HG03469 (cell line): ENCODE results near the gene TUBA3C.
"Not testable (repeated sequence)": the region's sequence is repeated elsewhere in the genome, so short reads cannot be mapped to it uniquely, and the experiment has no call there.

ENCODE experiments used
- ATAC-seq: cut with Tn5 transposase; IDR thresholded peaks from one replicate; pipeline ENCODE4 v1.9.1; 2021; ENCODE audit warnings: mild to moderate bottlenecking, moderate library complexity, moderate number of reproducible peaks; ENCODE audit not compliant: unreplicated experiment

Gene TUBA3C

DNA sequence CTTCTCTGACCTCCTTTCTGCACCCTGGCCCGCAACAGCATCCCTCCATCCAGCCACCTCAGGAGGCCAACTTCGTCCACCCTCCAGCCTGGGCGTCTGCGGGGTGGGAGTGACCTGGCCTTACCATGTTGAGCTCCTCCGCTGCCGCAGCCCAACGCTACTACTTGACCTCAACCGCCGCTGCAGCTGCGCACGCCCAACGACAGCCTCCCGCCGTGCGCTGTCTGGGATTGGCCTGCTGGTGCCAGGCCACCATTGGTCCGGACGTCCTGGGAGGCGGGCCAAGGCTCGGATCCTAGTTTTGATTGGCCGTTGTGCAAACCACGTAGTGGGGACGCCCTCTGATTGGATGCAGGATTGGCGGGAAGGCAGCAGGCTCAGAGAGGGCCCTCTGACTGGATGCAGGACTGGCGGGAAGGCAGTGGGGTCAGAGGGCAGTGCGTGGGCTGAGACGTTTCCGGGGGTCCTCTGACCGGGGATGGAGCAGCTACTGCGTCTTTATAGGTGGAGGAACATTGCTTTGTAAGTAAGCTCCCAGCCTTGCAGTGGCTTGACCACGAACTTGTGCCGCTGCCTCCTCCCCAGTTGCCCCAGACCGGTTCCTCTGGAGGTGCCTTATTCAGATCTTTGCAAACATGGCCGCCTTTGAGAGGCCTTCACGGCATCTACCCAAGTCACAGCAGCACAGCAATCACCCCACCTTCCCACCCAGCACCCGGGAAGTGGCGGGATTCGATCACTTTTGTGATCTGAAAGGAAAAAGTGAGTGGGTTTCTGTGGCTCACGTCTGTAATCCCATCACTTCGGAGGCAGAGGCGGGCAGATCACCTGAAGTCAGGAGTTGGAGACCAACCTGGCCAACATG lies at the start of gene TUBA3C:
Gene TUBA3C (minus strand): TSS at position 204 of the 865 bp plus-strand sequence. CDS start 77 bp downstream, at position 127.
- no peak for ATAC-seq

DNA sequence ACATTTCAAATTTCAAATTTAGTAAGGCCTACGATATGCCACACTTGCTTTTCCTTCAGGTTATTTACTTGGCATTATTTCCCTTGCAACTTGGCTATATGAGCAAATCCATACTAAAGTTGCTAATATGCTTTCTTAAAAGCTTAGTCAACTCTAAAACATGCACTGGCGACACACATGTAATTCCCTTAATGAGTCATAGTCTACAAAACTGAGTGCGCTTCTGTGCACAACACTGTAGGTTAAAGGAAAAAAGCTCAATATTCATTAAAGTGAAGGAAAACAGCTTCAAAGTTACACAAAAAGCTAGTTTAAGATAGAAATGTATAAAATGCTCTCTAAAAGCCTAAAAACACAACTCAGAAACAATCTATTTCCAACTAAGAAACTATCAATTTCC lies 25.8 kb upstream of the TUBA3C start:
- not testable (repeated sequence) for ATAC-seq

DNA sequence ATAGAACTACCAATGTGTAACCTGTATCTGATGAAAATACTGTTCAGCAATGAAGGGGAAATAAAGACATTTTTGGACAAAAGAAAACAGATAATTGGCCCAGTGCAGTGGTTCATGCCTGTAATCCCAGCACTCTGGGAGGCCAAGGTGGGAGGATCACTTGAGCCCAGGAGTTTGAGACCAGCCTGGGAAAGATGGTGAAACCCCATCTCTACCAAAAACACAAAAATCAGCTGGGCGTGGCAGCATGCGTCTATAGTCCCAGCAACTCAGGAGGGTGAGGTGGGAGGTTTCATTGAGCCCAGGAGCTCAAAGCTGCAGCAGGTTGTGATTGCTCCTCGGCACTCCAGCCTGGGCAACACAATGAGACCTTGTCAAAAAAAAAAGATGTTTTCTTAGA lies 11.0 kb upstream of the TUBA3C start:
- ATAC-seq, result not testable (repeated sequence)

DNA sequence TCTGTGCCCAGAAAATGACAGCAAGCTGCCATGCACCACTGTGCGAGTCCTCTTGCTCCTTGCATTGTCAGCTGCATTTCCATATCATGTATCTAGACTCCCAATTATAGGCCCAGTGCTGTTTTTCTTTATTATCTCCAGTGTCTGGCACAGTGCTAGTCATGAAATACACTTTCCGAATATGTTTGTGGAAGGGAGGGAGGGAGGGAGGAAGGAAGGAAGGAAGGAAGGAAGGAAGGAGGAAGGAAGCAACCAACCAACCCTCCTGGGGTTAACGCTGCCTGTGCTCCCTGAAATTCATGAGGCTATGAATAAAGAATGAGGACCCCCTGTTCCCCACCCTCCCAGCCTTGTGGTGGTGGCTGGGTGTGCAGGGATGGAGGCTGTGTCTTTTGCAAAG lies 8.3 kb upstream of the TUBA3C start:
- ATAC-seq, result not testable (repeated sequence)

DNA sequence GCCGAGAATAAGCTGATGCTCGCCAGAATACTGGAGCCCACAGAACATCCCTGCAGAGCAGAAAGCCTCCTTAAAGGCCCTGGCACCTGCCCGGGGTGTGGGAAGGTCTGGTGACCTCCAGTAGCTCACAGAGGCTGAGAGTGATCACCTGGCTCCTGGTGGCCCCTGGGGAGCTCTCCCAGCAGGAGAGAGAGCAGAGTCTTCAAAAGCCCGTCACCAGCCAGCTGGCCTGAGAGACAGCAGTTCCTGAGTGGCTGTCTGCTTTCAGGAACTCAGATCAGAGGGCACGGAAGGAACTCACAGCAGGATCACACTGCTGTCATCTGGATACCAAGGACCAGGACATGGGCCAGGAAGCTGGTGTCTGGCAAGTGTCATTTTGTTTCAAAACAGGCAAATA lies 7.7 kb upstream of the TUBA3C start:
- not testable (repeated sequence) for ATAC-seq

DNA sequence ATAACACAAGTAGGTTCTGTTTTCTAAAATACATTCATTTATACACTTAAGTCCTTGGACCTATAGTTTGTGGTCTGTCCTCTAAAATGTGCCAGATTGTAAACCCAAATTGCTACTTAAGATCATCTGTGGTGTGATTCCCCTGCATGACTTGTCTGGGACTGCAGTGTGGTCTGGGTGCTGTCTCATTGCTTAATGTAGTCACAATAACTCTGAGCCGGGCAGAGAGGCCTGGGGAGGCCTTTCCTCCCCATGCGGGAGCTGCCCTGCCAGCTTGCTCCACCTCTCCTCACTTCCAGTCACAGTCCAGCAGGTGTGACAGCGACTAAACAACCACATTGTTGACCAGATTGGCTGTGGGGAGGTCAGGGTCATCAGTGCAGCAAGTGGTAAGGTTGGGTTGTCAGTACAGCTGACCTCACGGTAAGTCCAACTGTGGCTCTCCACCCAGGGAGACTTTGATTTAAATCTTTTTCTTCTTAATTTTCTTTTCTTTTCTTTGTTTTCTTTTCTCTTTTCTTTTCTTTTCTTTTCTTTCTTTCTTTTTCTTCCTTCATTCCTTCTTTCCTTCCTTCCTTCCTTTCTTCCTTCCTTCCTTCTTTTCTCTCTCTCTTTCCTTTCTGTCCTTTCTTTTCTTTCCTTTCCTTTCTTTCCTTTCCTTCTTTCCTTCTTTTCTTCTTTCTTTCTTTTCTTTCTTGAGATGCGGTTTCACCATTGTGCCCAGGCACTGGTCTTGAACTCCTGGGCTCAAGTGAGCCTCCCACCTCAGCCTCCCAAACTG lies 4.4 kb upstream of the TUBA3C start:
- no peak for ATAC-seq

DNA sequence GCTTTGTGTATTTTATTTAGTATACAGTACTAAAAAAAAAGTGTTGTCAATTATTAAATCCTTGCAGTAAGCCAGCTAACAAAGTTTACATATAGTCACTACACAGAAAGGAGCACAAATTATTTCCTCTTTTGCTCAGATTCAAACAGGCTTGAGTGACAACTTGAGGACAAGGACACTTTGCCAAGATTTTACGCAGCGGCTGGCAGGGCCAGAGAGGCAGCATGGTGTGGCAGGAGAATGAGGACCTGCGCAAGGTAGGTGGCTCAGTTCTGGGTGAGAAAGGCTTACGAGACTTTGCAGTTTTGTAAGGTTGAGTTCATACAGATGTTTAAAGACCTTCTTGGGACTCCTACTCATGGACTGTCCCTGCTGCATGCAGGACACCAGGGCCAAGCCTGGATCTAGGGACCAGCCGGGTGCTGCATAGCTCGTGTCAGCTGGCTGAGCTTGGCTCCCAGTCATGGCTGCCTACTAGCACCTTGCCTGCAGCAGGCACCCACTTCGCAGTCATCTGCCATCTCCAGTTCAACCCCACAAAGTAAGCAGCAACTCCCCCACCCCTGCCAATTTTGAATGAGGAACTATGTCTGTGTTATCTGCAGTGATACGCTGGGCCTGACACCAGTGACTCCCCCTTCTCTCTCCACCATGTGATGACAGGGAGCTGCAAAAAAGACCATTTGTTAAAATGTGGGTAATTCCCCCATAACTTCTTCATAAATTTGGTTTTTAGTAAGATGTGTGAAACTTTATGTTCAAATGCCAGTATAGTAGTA lies 3.7 kb upstream of the TUBA3C start:
- ATAC-seq, result no peak

DNA sequence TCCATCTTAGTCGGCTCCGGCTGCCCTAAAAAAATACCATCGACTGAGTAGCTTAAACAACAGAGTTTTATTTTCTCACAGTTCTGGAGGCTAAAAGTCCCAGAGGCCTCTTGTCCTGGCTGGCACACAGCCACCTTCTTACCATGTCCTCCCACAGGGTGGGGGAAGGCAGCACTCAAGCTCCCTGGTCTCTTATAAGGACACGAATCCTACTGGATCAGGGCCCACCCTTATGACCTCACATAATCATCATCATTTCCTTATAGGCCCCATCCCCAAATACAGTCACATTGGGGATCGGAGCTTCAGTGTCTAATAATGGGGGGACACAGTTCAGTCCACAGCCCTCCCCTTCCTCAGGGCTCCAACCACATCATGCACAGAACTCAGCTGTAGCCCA lies 2.6 kb upstream of the TUBA3C start:
- ATAC-seq, result no peak

DNA sequence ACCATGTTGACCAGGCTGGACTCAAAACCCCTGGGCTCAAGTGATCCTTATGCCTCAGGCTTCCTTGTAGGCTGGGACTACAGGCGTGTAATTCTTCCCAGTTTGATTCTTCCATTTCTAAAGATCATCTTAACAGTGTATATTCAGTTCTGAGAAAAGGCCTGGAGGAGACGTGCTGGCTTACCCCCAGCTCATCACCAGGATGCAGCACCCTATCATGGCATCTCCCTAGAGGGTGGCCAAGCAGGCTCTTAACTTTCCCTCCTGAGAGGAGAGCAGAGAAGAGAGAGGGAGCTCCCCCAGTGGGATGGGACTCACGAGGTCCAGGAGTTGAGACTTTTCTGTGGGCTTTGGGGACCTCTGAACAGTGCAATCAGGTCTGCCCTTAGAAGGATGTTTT lies 2.1 kb upstream of the TUBA3C start:
- ATAC-seq, result no peak

DNA sequence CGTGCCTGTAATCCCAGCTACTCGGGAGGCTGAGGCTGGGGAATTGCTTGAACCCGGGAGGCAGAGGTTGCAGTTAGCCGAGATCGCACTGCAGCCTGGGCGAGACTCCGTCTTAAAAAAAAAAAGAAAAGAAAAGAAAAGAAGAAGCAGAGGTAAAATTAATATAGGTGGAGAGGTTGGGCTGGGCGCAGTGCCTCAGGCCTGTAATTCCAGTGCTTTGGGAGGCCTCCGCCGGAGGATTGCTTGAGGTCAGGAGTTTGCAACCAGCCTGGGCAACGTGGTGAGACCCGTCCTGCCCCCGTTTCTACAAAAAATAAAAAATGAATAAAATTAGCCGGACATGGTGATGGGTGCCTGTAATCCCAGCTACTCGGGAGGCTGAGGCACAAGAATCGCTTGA lies 912 bp upstream of the TUBA3C start:
- ATAC-seq, result no peak

DNA sequence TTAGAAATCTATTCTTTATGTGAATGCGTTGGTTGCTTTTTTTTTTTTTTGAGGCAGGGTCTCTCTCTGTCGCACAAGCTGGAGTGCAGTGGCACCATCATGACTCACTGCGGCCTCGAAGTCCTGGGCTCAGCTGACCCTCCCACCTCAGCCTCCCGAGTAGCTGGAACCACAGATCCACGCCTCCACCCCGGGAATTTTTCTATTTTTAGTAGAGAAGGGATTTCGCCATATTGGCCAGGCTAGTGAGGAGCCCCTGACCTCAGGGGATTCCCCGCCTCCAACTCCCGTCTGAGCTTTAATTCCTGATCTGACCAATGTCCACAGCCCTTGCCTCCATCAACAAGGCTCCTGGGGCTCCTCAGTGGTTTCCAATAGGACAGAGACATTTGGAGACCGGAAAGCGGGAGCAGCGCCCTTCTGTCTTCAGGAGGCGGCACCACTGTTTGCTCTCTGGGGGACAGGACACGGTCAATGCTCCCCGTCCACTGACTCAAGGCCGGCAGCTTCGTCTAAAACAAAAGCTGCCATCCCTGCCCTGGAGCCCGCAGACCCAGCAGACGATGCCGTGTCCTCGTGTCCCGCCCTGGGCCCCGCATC lies 503 bp downstream of the TUBA3C start:
- ATAC-seq, result no peak

DNA sequence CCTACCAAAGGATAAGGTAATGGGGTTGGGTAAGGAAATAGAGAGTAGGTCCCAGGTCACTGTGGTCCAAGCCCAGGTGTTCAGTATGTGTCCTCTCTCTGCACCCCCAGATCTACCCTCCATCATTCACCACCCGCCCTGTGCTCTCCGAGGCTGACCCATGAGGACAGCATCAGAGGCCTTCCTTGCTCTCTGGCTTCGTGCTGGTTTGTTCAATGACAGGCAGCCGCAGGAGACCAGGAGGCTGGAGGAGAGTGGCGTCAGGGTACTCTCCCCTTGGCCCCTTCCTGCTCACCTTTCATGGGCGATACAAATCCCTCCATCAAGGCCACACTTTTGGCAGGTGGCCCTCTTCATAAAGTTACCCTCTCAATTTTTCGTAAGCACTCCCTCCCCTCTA lies 1.7 kb downstream of the TUBA3C start:
- no peak for ATAC-seq

DNA sequence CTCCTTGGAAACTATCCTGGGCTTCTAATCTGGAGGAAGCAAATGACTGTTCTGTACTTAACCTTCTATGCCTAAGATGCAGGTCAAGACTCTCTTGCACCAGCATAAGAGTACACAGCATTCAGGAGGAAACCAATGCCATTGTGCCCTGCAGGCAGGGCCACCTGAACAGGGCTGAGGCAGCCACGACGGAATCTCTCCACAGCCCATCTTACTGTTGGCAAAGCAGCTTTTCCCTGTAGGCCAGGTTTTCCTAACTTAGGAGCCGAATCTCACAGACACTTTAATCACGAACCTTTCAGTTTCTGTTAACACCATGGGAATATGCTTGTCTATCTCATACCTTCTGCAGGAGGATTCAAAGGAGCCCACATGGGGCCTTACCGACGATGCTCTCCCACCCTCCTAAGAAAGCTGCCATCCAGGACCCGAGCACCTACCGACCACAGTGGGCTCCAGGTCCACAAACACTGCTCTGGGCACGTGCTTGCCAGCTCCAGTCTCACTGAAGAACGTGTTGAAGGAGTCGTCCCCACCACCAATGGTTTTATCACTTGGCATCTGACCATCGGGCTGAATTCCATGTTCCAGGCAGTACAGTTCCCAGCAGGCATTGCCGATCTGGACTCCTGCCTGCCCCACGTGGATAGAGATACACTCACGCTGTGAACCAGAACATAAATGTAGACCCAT lies 2.6 kb downstream of the TUBA3C start:
- no peak for ATAC-seq

DNA sequence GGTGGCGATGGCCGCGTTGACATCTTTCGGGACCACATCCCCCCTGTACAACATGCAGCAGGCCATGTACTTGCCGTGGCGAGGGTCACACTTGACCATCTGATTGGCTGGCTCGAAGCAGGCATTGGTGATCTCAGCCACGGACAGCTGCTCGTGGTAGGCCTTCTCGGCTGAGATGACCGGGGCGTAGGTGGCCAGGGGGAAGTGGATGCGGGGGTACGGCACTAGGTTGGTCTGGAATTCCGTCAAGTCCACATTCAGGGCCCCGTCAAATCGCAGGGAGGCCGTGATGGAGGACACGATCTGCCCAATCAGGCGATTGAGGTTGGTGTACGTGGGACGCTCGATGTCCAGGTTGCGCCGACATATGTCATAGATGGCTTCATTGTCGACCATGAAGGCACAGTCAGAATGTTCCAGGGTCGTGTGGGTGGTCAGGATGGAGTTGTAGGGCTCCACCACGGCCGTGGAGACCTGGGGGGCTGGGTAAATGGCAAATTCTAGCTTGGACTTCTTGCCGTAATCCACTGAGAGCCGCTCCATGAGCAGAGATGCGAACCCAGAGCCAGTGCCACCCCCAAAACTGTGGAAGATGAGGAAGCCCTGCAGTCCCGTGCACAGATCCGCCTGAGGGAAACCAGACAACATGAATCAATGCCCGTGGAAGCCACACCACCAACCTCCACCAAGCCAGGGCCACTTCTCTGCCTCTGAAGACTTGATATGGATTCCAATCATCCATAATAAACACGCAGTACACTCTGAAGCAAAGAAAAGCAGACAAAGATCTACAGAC lies 4.4 kb downstream of the TUBA3C start:
- not testable (repeated sequence) for ATAC-seq

DNA sequence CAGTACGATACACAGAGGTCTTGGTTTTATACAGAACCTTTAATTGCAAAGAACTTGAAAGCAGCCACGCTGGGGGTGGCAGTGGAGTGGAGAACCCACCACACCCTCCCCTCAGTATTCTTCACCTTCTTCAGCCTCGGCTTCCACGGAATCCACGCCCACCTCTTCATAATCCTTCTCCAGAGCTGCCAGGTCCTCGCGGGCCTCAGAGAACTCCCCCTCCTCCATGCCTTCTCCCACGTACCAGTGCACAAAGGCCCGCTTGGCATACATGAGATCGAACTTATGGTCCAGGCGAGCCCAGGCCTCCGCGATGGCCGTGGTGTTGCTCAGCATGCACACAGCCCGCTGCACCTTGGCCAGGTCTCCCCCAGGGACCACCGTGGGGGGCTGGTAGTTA lies 7.9 kb downstream of the TUBA3C start:
- ATAC-seq, result no peak

DNA sequence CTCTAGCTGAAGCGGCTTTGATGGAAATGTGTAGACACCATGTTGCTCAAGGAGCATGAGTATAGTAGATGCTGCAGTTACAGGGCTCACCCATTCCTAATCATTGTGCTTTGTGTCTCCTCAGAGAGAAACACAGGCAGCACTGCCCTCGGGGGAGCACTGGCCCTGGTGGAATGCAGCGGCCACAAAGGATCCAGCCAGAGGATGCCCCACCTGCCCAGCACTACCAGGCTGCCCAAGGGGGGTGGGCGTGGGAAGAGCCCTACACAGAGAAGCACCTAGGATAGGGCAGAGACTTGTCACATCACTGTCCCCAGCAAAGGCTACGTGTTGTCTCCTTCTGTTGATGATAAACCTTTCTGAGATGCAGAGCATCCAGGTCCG lies 9.0 kb downstream of the TUBA3C start:
- no peak for ATAC-seq

DNA sequence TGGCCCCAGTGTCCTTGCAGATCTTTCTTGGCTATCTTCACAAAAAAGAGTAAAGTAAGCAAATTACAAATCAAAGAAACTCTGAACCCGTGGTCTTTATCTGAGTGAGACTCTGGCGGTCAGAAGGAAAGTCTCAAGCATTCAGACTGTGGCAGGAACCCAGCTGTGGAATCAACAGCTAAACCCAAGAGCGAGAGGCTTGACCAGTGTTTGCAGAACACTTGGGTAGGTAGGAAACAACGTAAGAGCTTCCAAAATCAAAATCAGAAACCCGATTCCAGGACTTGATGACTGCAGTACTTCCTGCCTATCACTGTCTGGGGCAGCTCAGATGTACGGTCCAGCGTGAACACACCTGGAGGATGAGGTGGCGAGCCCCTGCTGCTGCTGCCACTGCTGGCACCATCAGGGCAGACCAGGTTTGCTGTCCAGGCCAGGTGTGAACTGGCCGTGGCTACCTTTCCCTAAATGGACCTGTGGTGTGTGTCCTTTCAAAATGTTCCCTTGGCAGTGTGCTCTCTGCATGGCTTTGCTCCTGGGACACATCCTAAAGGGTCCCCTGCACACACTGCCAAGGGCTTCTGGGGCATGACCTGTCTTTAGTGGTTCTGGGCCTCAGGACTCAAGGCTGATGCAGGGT lies 9.5 kb downstream of the TUBA3C start:
- no peak for ATAC-seq

DNA sequence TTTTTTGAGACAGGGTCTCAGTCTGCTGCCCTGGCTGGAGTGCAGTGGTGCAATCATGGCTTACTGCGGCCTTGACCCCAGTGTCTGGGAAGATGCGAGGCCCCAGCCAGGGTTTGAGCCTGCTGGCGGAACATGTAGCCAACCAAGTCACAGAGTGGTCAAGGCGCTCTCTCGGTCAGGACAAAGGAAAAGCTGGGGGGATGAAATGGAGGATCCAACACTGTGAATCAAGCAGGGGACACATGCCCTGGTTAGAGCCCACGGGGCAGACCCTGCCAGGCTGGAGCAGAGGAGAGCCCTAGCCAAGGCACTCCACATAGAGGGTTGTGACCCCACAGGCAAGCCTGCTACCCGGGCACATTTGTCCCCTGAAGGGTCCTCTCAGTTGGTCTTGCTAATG lies 10.1 kb downstream of the TUBA3C start:
- ATAC-seq, result no peak

DNA sequence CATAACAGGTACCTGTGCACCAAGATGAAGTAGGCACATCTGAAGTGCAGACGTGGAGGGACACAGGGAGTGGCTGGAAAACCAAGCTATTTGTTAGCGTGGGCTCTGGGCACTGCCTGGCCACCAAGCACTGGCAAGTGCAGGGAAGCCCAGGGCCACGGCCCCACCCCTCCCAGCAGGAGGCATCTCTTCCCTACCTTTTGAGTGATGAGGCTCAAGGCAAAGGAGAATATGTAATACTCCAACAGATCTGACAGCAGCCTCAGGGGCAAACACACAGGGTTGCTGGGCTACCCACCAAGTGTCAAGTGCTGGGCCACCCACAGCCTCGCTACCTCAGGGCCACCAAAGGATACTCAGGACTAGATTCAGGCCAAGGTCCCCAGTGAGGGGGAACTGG lies 11.6 kb downstream of the TUBA3C start:
- no peak for ATAC-seq
